ENCODE measurements around the gene CRHR2. TPM values are rescaled to one million over a fixed set of nuclear protein-coding genes. Genes with fewer than 3 reads are reported as not detected.

CRHR2 gene
- polyA plus RNA-seq, 1 of the 3 experiments (the other 2 are of a cell fraction): not detected

GRCh38 chr7:30674420-30674819 lies 7.8 kb downstream of the CRHR2 start (continued):
- no peak for TF ChIP-seq REST (IDR thresholded peaks at IDR 0.05; ENCODE audit: low read depth, low read length)

- 56% methylated on average over 6 of the region's 6 CpGs for WGBS (ENCODE audit: low lambda C conversion rate)
Observed at GRCh38 chr7:30671793-30672465, 10.3 kb downstream of the CRHR2 start.

More at GRCh38 chr7:30671793-30672465, 10.3 kb downstream of the CRHR2 start:
- peaks cover 0 to 7% of the 10 kb centered on the region in 2 experiments; a peak in 2 of 4 replicates for H3K4me1 ChIP-seq (ENCODE audit: control insufficient read depth in 1 of 2, insufficient read depth in 2 of 2, low read depth in 1 of 2, low read length in 1 of 2)
- no peaks in the 10 kb centered on the region for H3F3A ChIP-seq (replicated peaks; ENCODE audit: insufficient read depth)
- H3K79me2 ChIP-seq (ENCODE audit: insufficient read depth): no peaks in the 10 kb centered on the region
- no peak overlapping the region for H3K4me3 ChIP-seq (ENCODE audit: low read depth in 2 of 2, low read length in 1 of 2)
- no peak overlapping the region for H3K9ac ChIP-seq
- H4K20me1 ChIP-seq (ENCODE audit: insufficient read depth): no peaks in the 10 kb centered on the region; the same call in 1 of the 2 replicates
- H3K9me2 ChIP-seq: no peaks in the 10 kb centered on the region
- no peaks in the 10 kb centered on the region for H3K9me3 ChIP-seq
- H3K36me3 ChIP-seq (replicated peaks in 1 of 2; ENCODE audit: control insufficient read depth in 1 of 2, insufficient read depth in 2 of 2, low read length in 1 of 2): no peaks in the 10 kb centered on the region
- POLR2A ChIA-PET: no interaction called here
- no peak overlapping the region for H3K27ac ChIP-seq (ENCODE audit: low read depth in 2 of 2, low read length in 1 of 2)
- TF ChIP-seq TEAD4 (IDR thresholded peaks at IDR 0.05; ENCODE audit: borderline replicate concordance, insufficient read depth) (no peak), REST (IDR thresholded peaks at IDR 0.05; ENCODE audit: low read depth, low read length) (peak; percentile 100), GATA2 (CRISPR knock-in tag; IDR thresholded peaks at IDR 0.05) (no peak), CHD2 (IDR thresholded peaks at IDR 0.05; ENCODE audit: low read length, partially characterized antibody) (no peak), GABPA (IDR thresholded peaks at IDR 0.05; ENCODE audit: low read depth) (no peak), SIN3A (IDR thresholded peaks at IDR 0.05; ENCODE audit: borderline replicate concordance, low read depth, low read length) (peak; percentile 65; the same call in 1 of the 2 replicates), YY1 (IDR thresholded peaks at IDR 0.05; ENCODE audit: low read depth) (no peak)
- peaks cover 10% of the 10 kb centered on the region; the same call in 1 of the 2 replicates for H3K27me3 ChIP-seq (ENCODE audit: insufficient read depth)
- H3K4me2 ChIP-seq: no peak overlapping the region
- CTCF ChIA-PET: interaction anchor here (1.4 to 3.0 kb wide), 3 partner anchors 10 to 68 kb away, joined by 3 to 24 read pairs (median 5); partner anchors contain the start of gene CRHR2
- no peak overlapping the region for H2AFZ ChIP-seq (ENCODE audit: low read depth)
- no peak for DNase-seq
